Endothelial cell (in vitro differentiated cells): ENCODE measurements around the gene GPC5. TPM values are rescaled to one million over a fixed set of nuclear protein-coding genes. Genes with fewer than 3 reads are reported as not detected.

Experiments used
- DNase-seq: peaks from one replicate; pipeline ENCODE4 v3.0.0; 2021; ENCODE audit warnings: low spot score
- H3K27ac Mint-ChIP-seq: one replicate; pipeline ENCODE4 v1.8.0; 2021; ENCODE audit warnings: mixed read lengths, inconsistent platforms; ENCODE audit not compliant: unreplicated experiment
- H3K27me3 Mint-ChIP-seq: one replicate; pipeline ENCODE4 v1.8.0; 2021; ENCODE audit warnings: mild to moderate bottlenecking, moderate library complexity, mixed read lengths, inconsistent platforms; ENCODE audit not compliant: unreplicated experiment
- H3K36me3 Mint-ChIP-seq: one replicate; pipeline ENCODE4 v1.8.0; 2021; ENCODE audit warnings: mild to moderate bottlenecking, low read depth, mixed read lengths, inconsistent platforms; ENCODE audit not compliant: unreplicated experiment
- H3K4me1 Mint-ChIP-seq: one replicate; pipeline ENCODE4 v1.8.0; 2021; ENCODE audit warnings: mild to moderate bottlenecking, mixed read lengths, inconsistent platforms; ENCODE audit not compliant: unreplicated experiment
- H3K4me3 Mint-ChIP-seq: one replicate; pipeline ENCODE4 v1.8.0; 2021; ENCODE audit warnings: mild to moderate bottlenecking, mixed read lengths, inconsistent platforms; ENCODE audit not compliant: unreplicated experiment
- H3K9me3 Mint-ChIP-seq: one replicate; pipeline ENCODE4 v1.8.0; 2021; ENCODE audit warnings: mixed read lengths, inconsistent platforms; ENCODE audit not compliant: unreplicated experiment
- CTCF ChIP-seq: fragments of 200-600 bp; sonication (generic); IDR thresholded peaks from one replicate; pipeline ENCODE4 v1.5.0; 2021; ENCODE audit warnings: antibody characterized with exemption; ENCODE audit not compliant: unreplicated experiment
- total RNA-seq: library from RNA; stranded (reverse); fragmentation: NEBNext Ultra II Directional; extraction: Animal tissue kit (Norgen Biotek cat#: 25700); gene quantifications from one replicate; pipeline ENCODE4 v1.2.1, GENCODE V29; 2021; ENCODE audit not compliant: unreplicated experiment

The GPC5 gene
- total RNA-seq, 1 donor from 2014 or later: not detected

GRCh38 chr13:92833071-92833470 is 1434.7 kb downstream of the GPC5 start:
- no peak overlapping the region for H3K27ac Mint-ChIP-seq
- H3K36me3 Mint-ChIP-seq: no peaks in the 10 kb centered on the region
- no peaks in the 10 kb centered on the region for H3K4me1 Mint-ChIP-seq
- H3K4me3 Mint-ChIP-seq: no peak overlapping the region
- H3K9me3 Mint-ChIP-seq: no peaks in the 10 kb centered on the region
- no peak for DNase-seq
- no peak for TF ChIP-seq CTCF
- no peaks in the 10 kb centered on the region for H3K27me3 Mint-ChIP-seq

GRCh38 chr13:92836171-92836570 is 1437.8 kb downstream of the GPC5 start:
- Mint-ChIP-seq H3K27ac (no peak overlapping the region), H3K36me3 (no peaks in the 10 kb centered on the region), H3K4me1 (no peaks in the 10 kb centered on the region), H3K9me3 (no peaks in the 10 kb centered on the region), H3K4me3 (no peak overlapping the region), H3K27me3 (no peaks in the 10 kb centered on the region)
- no peak for TF ChIP-seq CTCF
- no peak for DNase-seq

GRCh38 chr13:92838786-92839185 is 1440.4 kb downstream of the GPC5 start:
- no peak for DNase-seq
- Mint-ChIP-seq H3K27ac (no peak overlapping the region), H3K4me3 (no peak overlapping the region)

GRCh38 chr13:92842145-92842544 is 1443.7 kb downstream of the GPC5 start:
- Mint-ChIP-seq H3K27ac (no peak overlapping the region), H3K36me3 (no peaks in the 10 kb centered on the region), H3K27me3 (peaks cover 2% of the 10 kb centered on the region), H3K4me1 (no peaks in the 10 kb centered on the region), H3K4me3 (no peak overlapping the region), H3K9me3 (no peaks in the 10 kb centered on the region)
- TF ChIP-seq CTCF: no peak
- DNase-seq: no peak

More at GRCh38 chr13:92838786-92839185, 1440.4 kb downstream of the GPC5 start:
- H3K4me1 Mint-ChIP-seq: no peaks in the 10 kb centered on the region
- no peak for TF ChIP-seq CTCF
- no peaks in the 10 kb centered on the region for H3K36me3 Mint-ChIP-seq
- no peaks in the 10 kb centered on the region for H3K9me3 Mint-ChIP-seq
- no peaks in the 10 kb centered on the region for H3K27me3 Mint-ChIP-seq

- no peak overlapping the region for H3K27ac Mint-ChIP-seq
- no peaks in the 10 kb centered on the region for H3K36me3 Mint-ChIP-seq
- DNase-seq: no peak
- no peaks in the 10 kb centered on the region for H3K4me1 Mint-ChIP-seq
- no peak overlapping the region for H3K4me3 Mint-ChIP-seq
- H3K27me3 Mint-ChIP-seq: peaks cover 2% of the 10 kb centered on the region
- TF ChIP-seq CTCF: no peak
- no peaks in the 10 kb centered on the region for H3K9me3 Mint-ChIP-seq
Measured at GRCh38 chr13:92843549-92843948, 1445.1 kb downstream of the GPC5 start.
